Hematopoietic multipotent progenitor cell treated with erythropoietin and hydrocortisone succinate and interleukin-3 and kit ligand, for 8 days (in vitro differentiated cells): ENCODE results near the gene OR52I1.

ENCODE experiments used
- DNase-seq: peaks from one replicate; pipeline ENCODE4 v3.0.0-alpha.2; 2015

Gene OR52I1, protein sequence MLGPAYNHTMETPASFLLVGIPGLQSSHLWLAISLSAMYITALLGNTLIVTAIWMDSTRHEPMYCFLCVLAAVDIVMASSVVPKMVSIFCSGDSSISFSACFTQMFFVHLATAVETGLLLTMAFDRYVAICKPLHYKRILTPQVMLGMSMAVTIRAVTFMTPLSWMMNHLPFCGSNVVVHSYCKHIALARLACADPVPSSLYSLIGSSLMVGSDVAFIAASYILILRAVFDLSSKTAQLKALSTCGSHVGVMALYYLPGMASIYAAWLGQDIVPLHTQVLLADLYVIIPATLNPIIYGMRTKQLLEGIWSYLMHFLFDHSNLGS

DNA sequence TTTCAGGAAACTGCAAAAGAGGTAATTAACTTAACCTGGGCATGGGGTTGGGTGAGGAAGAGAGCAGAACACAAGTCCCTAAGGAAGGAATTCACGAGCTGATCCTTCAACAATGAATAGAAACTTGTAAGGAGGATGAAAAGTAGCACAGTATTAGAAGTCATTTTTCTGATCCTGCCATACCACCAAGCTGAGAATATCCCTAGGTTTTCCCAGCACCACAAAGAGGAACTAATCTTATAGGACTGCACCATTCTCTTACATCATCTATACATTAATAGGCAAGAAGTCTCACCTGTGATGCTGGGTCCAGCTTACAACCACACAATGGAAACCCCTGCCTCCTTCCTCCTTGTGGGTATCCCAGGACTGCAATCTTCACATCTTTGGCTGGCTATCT is at the start of gene OR52I1:
Gene OR52I1, plus strand, starts transcription at position 301 of the 400 bp plus-strand sequence. Its CDS starts 0 bp downstream, at position 301.
- DNase-seq, result no peak

DNA sequence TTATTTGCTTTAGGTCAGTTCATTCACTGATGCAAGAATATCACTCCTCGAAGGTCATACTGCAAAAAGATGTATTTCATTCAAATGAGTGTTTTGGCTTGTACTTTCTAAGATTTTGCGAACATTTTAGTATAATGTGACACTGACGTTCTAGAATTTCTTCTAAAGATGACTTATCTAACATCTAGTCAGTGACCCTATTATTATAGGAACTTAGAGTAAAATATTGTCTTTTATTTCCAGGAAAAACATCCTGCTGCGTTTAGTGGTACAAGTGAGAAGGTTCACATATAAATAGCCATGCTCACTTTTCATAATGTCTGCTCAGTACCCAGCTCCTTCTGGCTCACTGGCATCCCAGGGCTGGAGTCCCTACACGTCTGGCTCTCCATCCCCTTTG is 48.9 kb upstream of the OR52I1 start, which contains the start of gene OR52M1:
Gene OR52M1, plus strand, starts transcription at position 301 of the 400 bp plus-strand sequence. Its CDS starts 0 bp downstream, at position 301.
- DNase-seq, result no peak

DNA sequence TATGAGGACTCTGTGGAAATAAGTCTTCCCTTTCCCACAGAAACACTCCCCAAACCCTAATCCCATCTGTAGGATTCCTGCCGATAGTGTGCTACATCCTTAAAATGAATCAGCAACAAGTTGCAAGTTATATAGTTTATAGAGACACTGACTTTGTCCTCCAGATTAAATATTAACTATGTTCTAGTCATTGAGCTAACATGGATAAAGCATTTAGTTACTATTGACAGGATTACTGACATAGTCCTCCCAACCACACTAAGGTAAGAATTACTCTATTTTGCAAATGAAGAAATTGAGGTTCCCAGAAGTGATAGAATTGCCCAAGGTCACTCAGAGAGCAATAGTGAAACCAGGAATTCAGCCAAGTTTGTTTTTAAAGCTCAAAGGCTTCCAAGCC is 47.0 kb upstream of the OR52I1 start:
- no peak for DNase-seq

DNA sequence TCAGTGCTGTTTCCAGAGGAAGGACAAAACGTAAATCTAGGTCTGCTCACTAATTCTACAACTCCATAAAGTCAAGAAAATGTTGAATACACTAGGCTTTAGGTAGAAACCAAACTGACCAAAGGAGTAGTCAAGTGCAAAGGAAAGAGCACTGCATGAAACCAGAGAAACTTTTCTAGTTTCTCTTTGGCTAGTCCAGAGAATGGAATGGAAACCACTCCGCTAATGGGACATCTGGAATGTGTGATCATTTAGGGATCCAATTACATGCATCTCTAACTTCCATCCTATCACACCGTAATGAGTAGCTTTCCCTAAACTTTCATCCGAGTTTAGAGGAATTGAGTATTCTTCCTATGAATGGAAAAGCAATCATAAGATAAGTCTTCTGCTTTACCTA is 46.4 kb upstream of the OR52I1 start:
- DNase-seq, result no peak

DNA sequence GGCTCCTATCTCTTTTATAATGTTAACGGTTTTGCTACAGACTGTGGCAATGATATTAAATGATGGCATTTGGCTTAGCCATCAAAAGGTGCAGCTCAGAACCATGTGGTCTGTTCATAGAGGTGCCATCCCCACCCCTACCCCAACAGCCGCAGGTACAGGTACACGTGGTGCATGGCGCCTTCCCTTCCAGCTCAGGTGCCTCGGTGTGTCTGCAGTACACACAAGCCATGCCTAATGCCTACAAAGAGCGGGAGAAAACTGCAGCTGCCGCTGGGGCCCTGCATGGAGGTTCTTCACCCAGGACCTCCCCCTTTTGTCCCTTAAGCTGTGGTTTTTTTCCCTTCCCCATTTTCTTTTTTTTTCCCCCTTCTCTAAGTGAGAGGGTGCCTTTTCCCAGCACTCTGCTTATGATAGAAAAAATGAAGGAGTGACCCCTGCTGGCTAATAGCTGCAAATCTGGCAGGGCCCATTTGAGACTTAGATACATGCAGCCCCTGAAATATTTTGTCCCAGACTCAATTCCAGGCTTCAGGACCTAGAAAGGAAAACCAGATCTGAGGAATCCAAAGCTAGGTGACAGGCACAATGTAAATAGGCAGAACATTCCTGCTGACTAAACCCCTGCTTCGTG is 42.4 kb upstream of the OR52I1 start:
- peak; percentile 21 for DNase-seq

DNA sequence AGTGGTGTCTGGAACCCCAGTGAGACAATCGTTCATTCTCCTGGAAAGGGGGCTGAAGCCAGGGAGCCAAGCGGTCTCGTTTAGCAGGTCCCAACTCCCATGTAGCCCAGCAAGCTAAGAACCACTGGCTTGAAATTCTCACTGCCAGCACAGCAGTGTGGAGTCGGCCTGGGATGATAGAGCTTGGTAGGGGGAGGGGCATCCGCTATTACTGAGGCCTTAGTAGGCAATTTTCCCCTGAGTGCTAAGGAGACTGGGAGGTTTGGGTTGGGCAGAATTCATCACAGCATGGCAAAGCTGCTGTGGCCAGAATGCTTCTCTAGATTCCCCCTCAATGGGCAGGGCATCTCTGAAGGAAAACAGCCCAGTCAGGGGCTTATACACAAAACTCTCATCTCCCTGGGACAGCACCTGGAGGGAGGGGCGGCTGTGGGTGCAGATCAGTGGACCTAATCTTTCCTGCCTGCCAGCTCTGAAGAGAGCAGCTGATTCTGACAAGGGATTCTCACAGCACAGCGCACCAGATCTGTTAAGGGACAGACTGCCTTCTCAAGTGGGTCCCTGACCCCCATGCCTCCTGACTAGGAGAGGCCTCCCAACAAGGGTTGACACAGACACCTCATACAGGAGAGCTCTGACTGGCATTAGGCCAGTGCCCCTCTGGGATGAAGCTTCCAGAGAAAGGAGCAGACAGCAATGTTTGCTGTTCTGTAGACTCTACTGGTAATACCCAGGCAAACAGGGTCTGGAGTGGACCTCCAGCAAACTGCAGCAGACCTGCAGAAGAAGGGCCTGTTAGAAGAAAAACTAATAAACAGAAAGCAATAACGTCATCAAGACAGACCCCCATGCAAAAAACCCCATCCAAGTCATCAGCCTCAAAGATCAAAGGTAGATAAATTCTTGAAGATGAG is 34.1 kb upstream of the OR52I1 start:
- DNase-seq, result no peak

DNA sequence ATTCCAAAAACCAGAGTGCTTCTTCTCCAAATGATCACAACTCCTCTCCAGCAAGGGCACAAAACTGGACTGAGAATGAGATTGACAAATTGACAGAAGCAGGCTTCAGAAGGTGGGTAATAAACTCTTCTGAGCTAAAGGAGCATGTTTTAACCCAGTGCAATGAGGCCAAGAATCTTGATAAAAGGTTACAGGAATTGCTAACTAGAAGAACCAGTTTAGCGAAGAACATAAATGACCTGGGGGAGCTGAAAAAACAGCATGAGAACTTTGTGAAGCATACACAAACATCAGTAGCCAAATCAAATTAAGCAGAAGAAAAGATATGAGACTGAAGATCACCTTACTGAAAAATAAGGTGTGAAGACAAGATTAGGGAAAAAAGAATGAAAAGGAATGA is 33.4 kb upstream of the OR52I1 start:
- DNase-seq, result no peak

DNA sequence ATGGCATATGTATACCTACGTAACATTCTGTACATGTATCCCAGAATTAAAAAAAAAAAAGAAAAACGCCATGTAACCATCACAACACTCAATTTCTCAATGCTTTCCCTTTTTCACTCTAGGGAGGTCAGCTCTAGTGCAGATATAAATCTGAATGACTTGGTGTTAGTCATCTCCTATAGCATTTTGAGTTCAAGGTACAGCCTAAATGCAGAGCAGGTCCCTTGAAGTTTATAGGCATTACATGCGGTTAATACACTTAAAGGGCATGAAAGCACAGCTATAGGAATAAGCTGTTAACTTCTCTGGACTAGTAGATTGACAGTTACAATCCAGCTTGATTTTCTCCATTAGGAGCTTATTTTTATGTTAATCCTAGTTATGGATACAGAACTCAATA is 28.5 kb upstream of the OR52I1 start:
- DNase-seq, result no peak

DNA sequence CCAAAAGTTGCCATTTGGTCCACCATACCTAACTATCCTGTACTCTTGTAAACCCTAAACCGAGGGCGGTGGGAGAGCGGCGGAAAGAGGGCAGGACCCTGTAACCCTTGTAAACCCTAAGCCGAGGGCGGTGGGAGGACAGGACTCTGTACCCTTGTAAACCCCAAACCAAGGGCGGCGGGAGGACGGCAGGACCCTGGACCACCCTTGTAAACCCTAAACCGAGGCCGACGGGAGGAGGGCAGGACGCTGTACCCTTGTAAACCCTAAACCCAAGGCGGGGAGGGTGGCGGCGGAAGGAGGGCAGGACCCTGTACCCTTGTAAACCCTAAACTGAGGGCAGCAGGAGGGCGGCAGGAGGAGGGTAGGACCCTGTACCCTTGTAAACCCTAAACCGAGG is 24.8 kb upstream of the OR52I1 start:
- DNase-seq, result no peak

DNA sequence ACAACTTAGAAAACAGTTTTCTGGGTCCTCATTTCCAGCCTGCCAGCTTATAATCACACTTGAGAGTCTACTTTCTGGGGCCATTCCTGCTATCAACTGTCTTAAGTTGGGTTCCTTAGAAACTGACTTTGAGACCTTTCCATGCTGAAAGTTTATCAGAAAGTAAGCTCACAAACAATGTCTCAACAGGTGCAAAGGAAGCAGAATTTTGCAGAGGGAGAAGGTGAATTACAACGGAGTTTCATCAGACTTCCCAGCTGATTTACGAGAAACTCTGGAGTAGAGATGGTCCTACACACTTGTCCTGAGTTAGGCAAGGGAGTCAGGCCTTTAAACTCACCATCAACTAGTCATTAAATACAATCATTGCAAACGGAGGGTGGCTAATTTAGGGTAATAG is 17.0 kb upstream of the OR52I1 start:
- DNase-seq, result no peak

DNA sequence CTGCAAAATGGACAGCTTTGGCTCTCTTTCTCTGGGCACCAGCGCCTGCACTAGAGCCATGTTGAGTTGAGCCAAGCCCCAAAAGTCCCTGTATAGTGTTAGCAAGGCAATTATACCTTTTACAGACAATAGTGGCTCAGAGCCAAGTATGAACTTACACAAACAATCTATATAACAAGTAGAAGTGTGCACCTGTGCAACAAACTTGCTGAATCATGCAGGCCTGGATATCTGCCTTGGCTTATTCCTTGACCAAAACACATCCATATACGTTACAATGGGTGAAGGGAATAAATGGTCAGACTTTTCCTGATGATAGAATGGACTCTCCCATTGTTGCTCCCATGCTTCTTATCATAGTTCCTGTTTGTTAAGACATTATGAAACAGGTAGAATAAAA is 16.1 kb upstream of the OR52I1 start:
- no peak for DNase-seq

DNA sequence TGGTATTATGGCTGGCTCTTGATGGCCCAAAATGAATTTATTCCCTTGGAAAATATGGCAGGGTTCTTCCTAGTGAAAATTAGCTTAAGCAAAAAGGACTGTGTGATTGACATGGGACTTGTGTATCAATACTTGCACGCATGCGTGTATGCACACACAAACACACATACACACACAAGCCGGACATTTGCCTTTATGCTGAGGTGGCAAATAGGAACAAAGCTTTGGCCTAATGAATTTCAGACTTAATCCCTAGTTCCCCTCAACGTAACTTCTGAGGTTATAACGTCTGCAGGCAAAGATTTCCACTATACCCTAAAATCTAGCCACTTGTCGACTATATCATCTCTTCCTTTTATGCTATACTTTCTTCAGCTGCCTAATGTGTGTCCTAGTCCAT is 15.2 kb upstream of the OR52I1 start:
- DNase-seq, result no peak

DNA sequence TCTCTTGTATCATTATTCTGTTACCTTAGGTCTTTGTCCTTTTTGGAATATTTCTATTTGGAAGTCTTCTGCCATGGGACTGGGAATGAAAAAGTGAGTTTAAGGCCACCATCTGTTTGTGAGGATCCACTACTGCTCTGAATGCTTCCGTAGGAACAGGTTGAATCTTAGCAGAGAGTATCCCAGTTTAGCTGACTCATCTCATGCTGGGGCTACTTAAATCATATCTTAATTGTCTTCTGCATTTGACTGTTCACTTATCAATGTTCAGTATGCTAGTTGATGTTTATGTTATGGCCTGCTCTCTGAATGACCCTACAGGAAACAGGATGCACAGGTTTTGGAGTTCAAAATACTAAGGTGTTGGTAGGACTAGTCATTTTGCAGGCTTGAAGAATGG is 13.7 kb upstream of the OR52I1 start:
- no peak for DNase-seq

DNA sequence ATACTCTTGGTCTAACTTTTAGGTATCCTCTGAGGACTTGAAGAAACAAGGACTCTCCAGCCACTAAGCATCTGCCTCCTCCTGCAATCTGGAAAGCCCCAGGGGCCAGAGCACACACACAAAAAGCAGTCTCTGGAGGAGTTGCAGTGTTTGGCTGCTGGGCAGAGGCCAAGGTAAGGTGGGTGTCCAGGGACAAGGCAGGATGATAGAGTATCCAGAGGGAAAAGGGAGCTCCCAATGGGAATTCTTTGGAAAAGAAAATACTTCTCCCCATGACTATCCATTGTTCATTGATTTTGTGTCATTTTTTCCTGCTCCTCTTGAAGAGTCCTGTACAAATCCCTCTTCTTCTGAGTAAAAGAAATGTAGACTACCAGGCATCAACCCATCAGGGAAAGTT is 12.4 kb upstream of the OR52I1 start, which contains the start of gene OR52I2:
Gene OR52I2, plus strand, starts transcription at position 301 of the 400 bp plus-strand sequence.
- no peak for DNase-seq

DNA sequence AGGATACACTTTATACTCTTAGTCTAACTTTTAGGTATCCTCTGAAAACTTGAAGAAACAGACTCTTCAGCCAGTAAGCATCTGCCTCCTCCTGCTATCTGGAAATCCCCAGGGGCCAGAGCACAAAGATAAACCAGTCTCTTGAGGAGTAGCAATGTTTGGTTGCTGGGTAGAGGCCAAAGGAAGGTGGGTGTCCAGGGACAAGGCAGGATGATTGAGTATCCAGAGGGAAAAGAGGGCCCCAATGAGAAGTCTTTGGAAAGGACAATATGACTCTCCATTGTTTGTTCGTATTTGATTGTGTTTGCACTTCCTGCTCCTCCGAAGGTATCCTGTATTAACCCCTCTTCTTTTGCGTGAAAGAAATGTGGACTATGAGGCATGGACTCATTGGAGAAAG is 4.8 kb upstream of the OR52I1 start:
- DNase-seq, result no peak

DNA sequence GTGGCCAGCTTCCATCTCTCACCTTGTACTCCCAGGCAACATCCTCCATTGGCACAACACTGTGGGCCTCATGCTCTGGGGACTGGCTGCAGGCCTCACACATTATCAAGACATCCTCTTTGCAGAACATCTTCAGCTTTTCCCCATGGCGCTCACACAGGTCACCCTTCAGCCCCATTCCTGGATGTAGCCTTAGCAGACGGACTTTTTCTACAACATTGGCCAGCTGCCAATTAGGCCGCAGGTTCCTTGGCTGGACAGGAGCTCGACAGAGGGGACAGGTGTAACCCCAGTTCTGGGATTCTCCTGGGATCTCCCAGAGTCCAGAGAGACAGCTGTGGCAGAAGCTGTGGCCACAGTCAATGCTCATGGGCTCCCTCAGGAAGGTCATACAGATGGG is 11.2 kb downstream of the OR52I1 start:
- DNase-seq, result no peak

DNA sequence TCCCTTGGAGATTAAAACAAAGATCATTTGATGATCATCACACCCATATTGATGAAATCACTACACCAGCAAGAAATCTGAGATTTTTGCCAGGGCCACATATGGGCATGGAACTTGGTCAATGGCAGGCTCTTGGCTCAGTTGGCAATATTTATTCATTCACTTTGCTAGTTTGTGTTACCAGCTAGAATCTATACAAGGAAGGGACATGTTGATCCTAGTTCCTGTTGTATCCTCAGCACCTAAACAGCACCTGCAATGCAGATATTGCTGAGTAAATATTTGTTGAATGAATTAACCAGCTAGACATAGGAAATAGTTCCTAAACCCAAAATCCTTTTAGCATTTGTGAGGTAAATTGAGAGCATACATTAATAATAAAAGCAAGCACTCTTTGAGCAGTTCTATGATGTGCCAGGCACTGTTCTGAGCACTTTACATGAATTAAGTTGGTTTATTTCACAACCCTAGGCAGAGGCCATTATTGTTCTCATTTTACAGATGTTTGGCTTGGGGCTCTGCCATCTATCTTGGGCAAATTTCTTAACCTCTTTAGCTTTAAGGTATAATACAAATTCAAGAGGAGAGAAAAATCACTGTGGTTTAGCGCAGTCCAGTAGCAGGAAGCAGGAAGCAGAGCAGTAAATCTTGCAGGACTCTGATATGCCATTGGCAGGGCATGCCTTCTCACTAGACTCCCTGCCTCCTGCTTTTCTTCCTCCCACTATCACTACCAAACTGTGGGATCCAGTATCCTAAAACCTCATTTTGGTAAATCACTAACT is 12.6 kb downstream of the OR52I1 start:
- no peak for DNase-seq

DNA sequence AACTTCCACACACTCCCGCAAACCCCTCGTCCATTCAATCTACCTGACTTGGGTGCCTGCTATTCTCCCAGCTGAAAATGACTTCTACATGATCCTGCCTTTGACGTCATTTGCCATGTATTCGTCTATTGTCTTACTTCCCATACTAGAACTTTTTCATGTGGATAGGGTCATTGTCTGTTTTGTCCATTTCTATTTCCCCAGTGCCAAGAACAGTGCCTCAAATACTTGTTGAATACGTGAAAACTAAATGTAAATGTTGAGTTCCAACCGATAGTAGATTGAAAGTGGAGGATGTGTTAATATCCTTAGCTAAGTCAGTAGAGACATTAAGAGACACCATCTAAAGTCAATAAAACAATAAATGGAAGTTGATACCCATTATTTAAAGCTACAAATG is 13.3 kb downstream of the OR52I1 start:
- DNase-seq, result peak; percentile 18

DNA sequence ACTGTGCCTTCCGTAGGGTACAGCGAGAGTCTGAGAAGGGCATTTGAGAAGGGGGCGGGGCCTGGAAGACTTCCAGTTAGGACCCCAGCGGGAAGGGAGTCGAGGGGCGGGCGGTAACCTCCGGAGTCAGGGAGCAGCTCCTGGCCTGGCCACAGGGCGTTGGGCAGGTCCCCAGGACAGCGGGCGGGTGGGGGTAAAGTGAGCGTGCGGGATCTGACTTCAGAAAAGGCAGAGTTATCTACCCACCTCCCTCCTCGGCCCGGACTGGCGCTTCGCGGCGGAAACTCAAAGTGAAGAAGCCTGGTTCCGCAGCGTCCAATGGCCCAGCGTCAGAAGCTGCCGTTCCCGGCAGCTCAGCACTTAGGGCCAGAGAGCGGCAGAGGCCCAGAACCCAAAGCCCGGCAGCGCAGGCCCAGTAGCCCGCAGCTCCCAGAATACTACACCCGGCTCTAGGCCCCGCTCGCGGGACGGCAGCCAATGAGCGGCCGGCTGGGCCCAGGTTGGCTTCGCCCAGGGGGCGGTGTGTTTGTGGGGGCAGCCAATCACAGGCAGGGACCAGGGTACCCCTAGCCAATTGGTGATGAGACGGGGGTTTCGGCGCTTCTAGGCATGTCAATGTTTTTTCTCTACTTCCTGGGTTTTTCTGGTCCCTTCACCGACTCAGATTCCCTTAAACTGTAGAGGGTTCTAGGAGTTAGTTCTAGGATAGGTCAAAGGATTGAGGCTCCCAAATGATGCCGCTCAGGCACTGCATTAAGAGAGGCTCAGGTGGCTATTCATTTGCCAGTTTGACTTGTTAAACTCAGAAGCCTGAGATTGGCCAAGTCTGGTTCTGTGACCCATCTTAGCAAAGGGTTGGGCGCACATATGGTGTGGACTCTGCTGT is 14.2 kb downstream of the OR52I1 start, which contains the start of gene TRIM68:
Gene TRIM68, minus strand, starts transcription at position 451 of the 886 bp plus-strand sequence. CDS start 2,727 bp downstream, outside the sequence.
- peak; percentile 96 for DNase-seq

DNA sequence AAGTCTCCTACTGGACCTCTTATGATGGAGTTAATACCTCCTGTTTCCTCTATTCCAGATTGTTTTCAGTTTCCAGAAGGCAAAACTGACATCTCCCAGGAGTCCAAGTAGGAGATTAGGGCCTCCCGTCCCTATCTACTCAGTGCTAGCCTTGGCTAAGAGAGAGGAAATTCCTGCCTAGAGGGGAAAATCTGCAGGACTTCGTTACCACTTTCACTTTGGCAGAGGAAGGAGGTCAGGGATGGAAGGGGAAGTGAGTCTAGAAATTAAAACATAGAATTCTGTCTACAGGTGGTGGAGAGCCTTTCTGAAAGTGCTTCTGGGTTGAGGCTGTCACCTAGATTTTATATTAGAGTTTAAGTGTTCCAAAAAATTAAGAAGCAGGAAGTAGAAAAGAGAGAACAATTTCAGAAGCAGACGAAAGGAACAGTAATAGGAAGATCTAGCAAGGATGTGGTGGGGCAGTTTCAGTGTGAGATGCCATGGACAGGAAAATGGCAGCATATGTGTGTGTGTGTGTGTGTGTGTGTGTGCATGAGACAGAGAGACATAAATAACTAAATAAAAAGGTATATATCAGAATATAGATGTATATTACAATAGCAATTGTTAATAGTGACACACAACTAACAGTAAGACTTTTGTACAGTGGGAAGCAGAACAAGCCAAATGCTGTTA is 16.6 kb downstream of the OR52I1 start:
- DNase-seq, result no peak

DNA sequence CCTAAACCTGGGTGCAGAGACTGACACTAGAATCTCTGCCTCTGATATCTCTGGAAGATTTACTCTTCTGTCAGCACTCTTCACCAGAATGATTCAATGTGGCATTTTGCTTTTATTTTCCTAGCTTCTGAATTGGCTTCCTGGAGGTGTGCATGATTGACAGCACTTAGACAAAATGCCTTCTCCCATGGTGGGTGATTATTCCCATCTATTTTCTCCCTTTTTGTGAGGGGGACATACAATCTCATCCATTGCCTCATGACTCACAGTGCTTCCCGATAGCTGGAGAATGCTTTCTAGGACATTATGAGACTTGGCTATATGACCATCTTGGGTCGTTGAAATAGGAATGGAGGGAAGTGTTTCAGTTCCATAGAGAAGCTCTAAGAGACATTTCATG is 18.1 kb downstream of the OR52I1 start:
- no peak for DNase-seq
